MCF 10A (cell line): ENCODE results near the gene PNRC2. TPM values are rescaled to one million over a fixed set of nuclear protein-coding genes. Genes with fewer than 3 reads are reported as not detected.
"Not testable (repeated sequence)": the region's sequence is repeated elsewhere in the genome, so short reads cannot be mapped to it uniquely, and the experiment has no call there.

Experiments
- BruUV-seq: library from RNA; stranded (reverse); fragments of 400-500 nt; replicated peaks from 2 replicates; lab custom pipeline; 2021; lab: Mats Ljungman, UMichigan
- CTCF ChIA-PET: fragments of 300-600 bp; sonication (Branson Sonifier 250); formaldehyde crosslinking; extraction: SDS; loops from one replicate; lab custom pipeline; 2021; ENCODE audit warnings: antibody characterized with exemption, inconsistent platforms; lab: Yijun Ruan, JAX
- POLR2A ChIA-PET: fragments of 300-600, 350-650 bp; sonication (Branson Sonifier 250); formaldehyde crosslinking; extraction: SDS; loops from one replicate; lab custom pipeline; 2020; ENCODE audit warnings: antibody characterized with exemption, inconsistent platforms; lab: Yijun Ruan, JAX
- DNase-seq: peaks from one replicate; pipeline ENCODE4 v3.0.0-alpha.2; 2018; ENCODE audit not compliant: unreplicated experiment
- H3K27ac Mint-ChIP-seq: one replicate; pipeline ENCODE4 v1.8.0; 2022; ENCODE audit warnings: mild to moderate bottlenecking, low read depth, mixed read lengths; ENCODE audit not compliant: unreplicated experiment
- H3K27me3 Mint-ChIP-seq: one replicate; pipeline ENCODE4 v1.8.0; 2022; ENCODE audit warnings: mixed read lengths; ENCODE audit not compliant: insufficient read depth, unreplicated experiment
- H3K36me3 Mint-ChIP-seq: one replicate; pipeline ENCODE4 v1.8.0; 2022; ENCODE audit warnings: mild to moderate bottlenecking, moderate library complexity, mixed read lengths; ENCODE audit not compliant: insufficient read depth, unreplicated experiment
- H3K4me1 Mint-ChIP-seq: one replicate; pipeline ENCODE4 v1.8.0; 2022; ENCODE audit warnings: mixed read lengths; ENCODE audit not compliant: insufficient read depth, unreplicated experiment
- H3K4me3 Mint-ChIP-seq: one replicate; pipeline ENCODE4 v1.8.0; 2022; ENCODE audit warnings: mild to moderate bottlenecking, moderate library complexity, mixed read lengths; ENCODE audit not compliant: unreplicated experiment
- H3K9me3 Mint-ChIP-seq: one replicate; pipeline ENCODE4 v1.8.0; 2022; ENCODE audit warnings: mixed read lengths; ENCODE audit not compliant: unreplicated experiment
- intact Hi-C: fragments of 100-400 bp; cut with micrococcal nuclease; formaldehyde crosslinking; loops from 2 replicates; pipeline ENCODE4 v1.14.1; 2022
- total RNA-seq: library from RNA; stranded (reverse); gene quantifications from 2 replicates; pipeline ENCODE4 v1.2.3, GENCODE V29; 2022
- TF ChIP-seq, protein P1 (sequence below): fragments of 200-600 bp; IDR thresholded peaks from one replicate; pipeline ENCODE4 v1.8.0; 2022; ENCODE audit warnings: antibody characterized with exemption, mild to moderate bottlenecking; ENCODE audit not compliant: unreplicated experiment

Gene PNRC2
- total RNA-seq, 1 experiment from 2014 or later, result 115 TPM

DNA sequence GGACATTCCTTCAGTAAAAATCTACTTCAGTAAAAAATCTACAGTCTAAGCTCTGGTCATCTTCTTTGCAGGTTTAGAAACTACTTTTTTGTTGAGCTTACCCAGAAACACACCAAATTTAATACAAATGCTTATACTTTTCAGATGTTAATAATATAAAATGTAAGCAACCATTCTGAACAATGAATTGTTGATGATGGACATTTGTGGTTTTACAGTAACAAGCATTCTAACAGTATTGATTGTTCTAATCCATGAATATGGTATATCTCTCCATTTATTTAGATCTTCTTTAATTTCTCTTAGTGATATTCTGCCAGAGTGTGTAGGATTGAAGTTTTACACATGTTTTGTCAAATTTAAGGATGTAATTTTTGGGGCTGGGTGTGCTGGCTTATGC, 47.5 kb downstream of the PNRC2 start:
- POLR2A ChIA-PET, result interaction anchor here (0.6 to 1.3 kb wide), 5 partner anchors 10 to 430 kb away, joined by 3 to 4 read pairs (median 3); no protein-coding TSS in a partner anchor
- H3K4me1 Mint-ChIP-seq, result peaks cover 18% of the 10 kb centered on the region

GRCh38 chr1:24008574-24009184, 49.1 kb downstream of the PNRC2 start:
- BruUV-seq, intact Hi-C loops, H3K27ac Mint-ChIP-seq, CTCF ChIA-PET, H3K9me3 Mint-ChIP-seq, H3K27me3 Mint-ChIP-seq, H3K4me3 Mint-ChIP-seq, H3K36me3 Mint-ChIP-seq: not testable (repeated sequence)
- DNase-seq, result peak; percentile 44
- POLR2A ChIA-PET, result interaction anchor here (0.6 to 2.2 kb wide), 4 partner anchors 11 to 309 kb away, joined by 3 to 6 read pairs (median 4); partner anchors contain the start of gene SRSF10
- H3K4me1 Mint-ChIP-seq, result peaks cover 13% of the 10 kb centered on the region

More for the DNA sequence above, 47.5 kb downstream of the PNRC2 start:
- DNase-seq, result no peak
- no TSS peak for BruUV-seq
- CTCF ChIA-PET, result interaction anchor here (0.5 kb wide), 1 partner anchor 16 kb away, joined by 3 read pairs; no protein-coding TSS in a partner anchor
- Mint-ChIP-seq H3K27me3 (no peaks in the 10 kb centered on the region), H3K4me3 (no peak overlapping the region), H3K27ac (no peak overlapping the region), H3K9me3 (no peaks in the 10 kb centered on the region), H3K36me3 (no peaks in the 10 kb centered on the region)
- TF ChIP-seq, protein P1, sequence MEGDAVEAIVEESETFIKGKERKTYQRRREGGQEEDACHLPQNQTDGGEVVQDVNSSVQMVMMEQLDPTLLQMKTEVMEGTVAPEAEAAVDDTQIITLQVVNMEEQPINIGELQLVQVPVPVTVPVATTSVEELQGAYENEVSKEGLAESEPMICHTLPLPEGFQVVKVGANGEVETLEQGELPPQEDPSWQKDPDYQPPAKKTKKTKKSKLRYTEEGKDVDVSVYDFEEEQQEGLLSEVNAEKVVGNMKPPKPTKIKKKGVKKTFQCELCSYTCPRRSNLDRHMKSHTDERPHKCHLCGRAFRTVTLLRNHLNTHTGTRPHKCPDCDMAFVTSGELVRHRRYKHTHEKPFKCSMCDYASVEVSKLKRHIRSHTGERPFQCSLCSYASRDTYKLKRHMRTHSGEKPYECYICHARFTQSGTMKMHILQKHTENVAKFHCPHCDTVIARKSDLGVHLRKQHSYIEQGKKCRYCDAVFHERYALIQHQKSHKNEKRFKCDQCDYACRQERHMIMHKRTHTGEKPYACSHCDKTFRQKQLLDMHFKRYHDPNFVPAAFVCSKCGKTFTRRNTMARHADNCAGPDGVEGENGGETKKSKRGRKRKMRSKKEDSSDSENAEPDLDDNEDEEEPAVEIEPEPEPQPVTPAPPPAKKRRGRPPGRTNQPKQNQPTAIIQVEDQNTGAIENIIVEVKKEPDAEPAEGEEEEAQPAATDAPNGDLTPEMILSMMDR, result no peak
- intact Hi-C loops, result no loop called here

DNA sequence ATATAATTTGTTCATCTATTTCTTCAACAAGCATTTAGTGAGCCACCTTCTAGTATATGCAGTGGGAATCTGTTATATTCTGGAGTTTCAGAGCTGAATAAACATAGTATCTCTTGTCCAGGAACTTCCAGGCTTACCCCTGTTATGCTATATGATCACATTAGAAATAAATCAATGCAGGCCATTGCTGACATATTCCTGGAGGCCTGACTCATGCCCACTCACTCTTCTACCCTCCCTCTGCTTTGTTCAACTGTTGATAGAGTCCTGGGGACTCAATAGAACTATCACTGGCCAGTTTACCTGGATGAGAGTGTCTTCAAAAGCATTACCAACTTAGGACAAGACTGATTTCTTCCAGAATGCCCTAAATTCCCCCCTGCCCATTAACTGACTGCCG, 49.8 kb downstream of the PNRC2 start:
- Mint-ChIP-seq H3K27ac (no peak overlapping the region), H3K4me3 (no peak overlapping the region), H3K36me3 (no peaks in the 10 kb centered on the region), H3K27me3 (no peaks in the 10 kb centered on the region), H3K9me3 (no peaks in the 10 kb centered on the region), H3K4me1 (peaks cover 9% of the 10 kb centered on the region)
- TF ChIP-seq, protein P1, result no peak
- CTCF ChIA-PET, result no interaction called here
- peak; percentile 45 for DNase-seq
- intact Hi-C loops, result no loop called here
- no TSS peak for BruUV-seq
- POLR2A ChIA-PET, result interaction anchor here (1.3 to 2.2 kb wide), 3 partner anchors 10 to 54 kb away, joined by 3 to 6 read pairs (median 6); partner anchors contain the start of gene SRSF10

DNA sequence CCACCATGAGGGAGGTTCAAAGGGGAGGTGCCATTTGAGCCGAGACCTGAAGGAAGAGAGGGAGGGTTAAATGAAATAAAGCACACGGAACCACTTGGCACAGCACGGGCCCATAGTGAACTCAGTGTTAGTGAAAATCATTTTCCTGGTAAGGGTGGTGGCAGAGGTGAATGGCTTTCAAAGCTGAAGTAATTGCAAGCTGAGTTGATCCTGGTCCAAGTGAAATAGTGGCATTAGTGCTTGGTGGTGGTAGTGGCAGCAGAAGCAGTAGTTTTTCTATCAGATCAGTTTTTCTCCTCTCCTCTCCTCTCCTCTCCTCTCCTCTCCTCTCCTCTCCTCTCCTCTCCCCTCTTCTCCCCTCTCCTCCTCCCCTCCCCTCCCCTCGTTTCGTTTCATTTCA, 51.0 kb downstream of the PNRC2 start:
- Mint-ChIP-seq H3K9me3 (no peaks in the 10 kb centered on the region), H3K4me1 (peaks cover 12% of the 10 kb centered on the region), H3K27me3 (no peaks in the 10 kb centered on the region), H3K4me3 (no peak overlapping the region), H3K36me3 (no peaks in the 10 kb centered on the region), H3K27ac (peak overlapping the region; percentile 55)
- intact Hi-C loops, result no loop called here
- ChIA-PET POLR2A (interaction anchor here (0.7 to 1.5 kb wide), 4 partner anchors 32 to 350 kb away, joined by 3 to 4 read pairs (median 3); no protein-coding TSS in a partner anchor), CTCF (interaction anchor here (0.6 to 1.0 kb wide), 3 partner anchors 18 to 677 kb away, joined by 3 to 4 read pairs (median 3); no protein-coding TSS in a partner anchor)
- TF ChIP-seq, protein P1, result no peak
- BruUV-seq, result no TSS peak
- DNase-seq, result no peak

- H3K36me3 Mint-ChIP-seq, POLR2A ChIA-PET, H3K4me3 Mint-ChIP-seq, H3K27me3 Mint-ChIP-seq, intact Hi-C loops, H3K27ac Mint-ChIP-seq, BruUV-seq, H3K9me3 Mint-ChIP-seq: not testable (repeated sequence)
- CTCF ChIA-PET, result interaction anchor here (0.6 kb wide), 1 partner anchor 1028 kb away, joined by 4 read pairs; no protein-coding TSS in a partner anchor
- H3K4me1 Mint-ChIP-seq, result peaks cover 20% of the 10 kb centered on the region
- DNase-seq, result peak; percentile 41
These were observed 53.2 kb downstream of the PNRC2 start for GRCh38 chr1:24012878-24013277.
